HCT116 (cell line): Measurements from ENCODE around the gene PRICKLE1. TPM values are rescaled to one million over a fixed set of nuclear protein-coding genes. Genes with fewer than 3 reads are reported as not detected.

ENCODE experiments used
- ATAC-seq: fragments of 200-7000 bp; cut with Tn5 transposase; 2 replicates; pipeline ENCODE4 v1.9.1; 2020; ENCODE audit warnings: mild to moderate bottlenecking, moderate library complexity
- BruUV-seq: library from RNA; stranded (reverse); fragments of 400-500 nt; replicated peaks from 2 replicates; lab custom pipeline; 2021; lab: Mats Ljungman, UMichigan
- CTCF ChIA-PET: fragments of 300-600 bp; sonication (Branson Sonifier 250); formaldehyde crosslinking; loops from one replicate; lab custom pipeline; 2021; ENCODE audit warnings: antibody characterized with exemption; lab: Charles Lee
- POLR2A ChIA-PET: fragments of 300-600, 350-600 bp; sonication (Branson Sonifier 250); formaldehyde crosslinking; loops from one replicate; lab custom pipeline; 2021; ENCODE audit warnings: antibody characterized with exemption; lab: Charles Lee
- RAD21 ChIA-PET, 2 experiments: fragments of 300-600 bp; sonication (Branson Sonifier 250); formaldehyde crosslinking; loops; one replicate each; lab custom pipeline; 2023; ENCODE audit warnings: low total read pairs in 2 of 2; ENCODE audit not compliant: uncharacterized antibody in 2 of 2, unreplicated experiment in 2 of 2, low non-redundant PET in 1 of 2; lab: Charles Lee
- DNase-seq: peaks from one replicate; pipeline ENCODE4 v3.0.0-alpha.2; 2010; ENCODE audit warnings: low read depth, low spot score
- H2AFZ ChIP-seq: fragments of 200-600 bp; shearing (Covaris generic), sonication (generic); 2 replicates; pipeline ENCODE4 v1.6.1; 2017; ENCODE audit warnings: low read depth, mixed run types, mixed read lengths, antibody characterized with exemption, low read length; ENCODE audit not compliant: poor library complexity, severe bottlenecking
- H3K27ac ChIP-seq: 2 replicates; pipeline ENCODE4 v1.5.1; 2012; ENCODE audit warnings: low read depth, low read length
- H3K27me3 ChIP-seq: fragments of 200-600 bp; sonication (generic); 2 replicates; pipeline ENCODE4 v1.6.1; 2016; ENCODE audit warnings: mixed run types, low read length, mixed read lengths; ENCODE audit not compliant: insufficient read depth
- H3K36me3 ChIP-seq, 2 experiments: fragments of 200-500 bp in 1 of 2; fragments of 200-600 bp in 1 of 2; sonication (Bioruptor generic) in 1 of 2; sonication (generic) in 1 of 2; 2 replicates each; pipeline versions ENCODE4 v1.5.1 to v1.6.1; 2014 to 2016; ENCODE audit warnings: low read length in 2 of 2, inconsistent platforms in 1 of 2, mixed read lengths in 1 of 2, mixed run types in 1 of 2; ENCODE audit not compliant: insufficient read depth in 2 of 2, control insufficient read depth in 1 of 2
- H3K4me1 ChIP-seq, 2 experiments: fragments of 200-600 bp in 1 of 2; sonication (generic) in 1 of 2; 2 replicates each; pipeline versions ENCODE4 v1.5.1 to v1.6.1; 2012 to 2017; ENCODE audit warnings: low read length in 2 of 2, inconsistent platforms in 1 of 2, mild to moderate bottlenecking in 1 of 2, mixed read lengths in 1 of 2, mixed run types in 1 of 2, moderate library complexity in 1 of 2; ENCODE audit not compliant: insufficient read depth in 2 of 2, control insufficient read depth in 1 of 2
- H3K4me2 ChIP-seq: fragments of 200-600 bp; sonication (generic); 2 replicates; pipeline ENCODE4 v1.6.1; 2017; ENCODE audit warnings: mixed run types, low read length, mixed read lengths
- H3K4me3 ChIP-seq, 2 experiments: fragments of 200-600 bp in 1 of 2; sonication (generic) in 1 of 2; replicated peaks in 1 of 2; 2 replicates each; pipeline ENCODE4 v1.5.1; 2011 to 2016; ENCODE audit warnings: low read length in 2 of 2, control low read depth in 1 of 2, low read depth in 1 of 2, mild to moderate bottlenecking in 1 of 2, mixed read lengths in 1 of 2, mixed run types in 1 of 2
- H3K79me2 ChIP-seq: fragments of 200-600 bp; sonication (generic); 2 replicates; pipeline ENCODE4 v1.6.1; 2017; ENCODE audit warnings: mild to moderate bottlenecking, mixed run types, low read length, moderate library complexity, mixed read lengths; ENCODE audit not compliant: insufficient read depth
- H3K9ac ChIP-seq: fragments of 200-600 bp; sonication (generic); 2 replicates; pipeline ENCODE4 v1.6.1; 2016; ENCODE audit warnings: low read length, mixed read lengths
- H3K9me2 ChIP-seq: fragments of 200-600 bp; sonication (generic), shearing (Covaris generic); 2 replicates; pipeline ENCODE4 v1.6.1; 2017; ENCODE audit warnings: mixed run types, mild to moderate bottlenecking, moderate library complexity; ENCODE audit not compliant: insufficient read depth
- H3K9me3 ChIP-seq, 2 experiments: fragments of 200-500 bp in 1 of 2; fragments of 200-600 bp in 1 of 2; sonication (Bioruptor generic) in 1 of 2; sonication (generic) in 1 of 2; 2 replicates each; pipeline ENCODE4 v1.6.1; 2014 to 2017; ENCODE audit warnings: low read length in 2 of 2, mixed read lengths in 2 of 2, inconsistent platforms in 1 of 2, low read depth in 1 of 2, mild to moderate bottlenecking in 1 of 2, mixed run types in 1 of 2, moderate library complexity in 1 of 2; ENCODE audit not compliant: control insufficient read depth in 1 of 2, insufficient read depth in 1 of 2
- H4K20me1 ChIP-seq: fragments of 200-600 bp; sonication (generic), shearing (Covaris generic); 2 replicates; pipeline ENCODE4 v1.6.1; 2017; ENCODE audit warnings: mixed run types, mild to moderate bottlenecking, moderate library complexity; ENCODE audit not compliant: insufficient read depth
- CTCF ChIP-seq, 3 experiments: fragments of 200-600 bp in 1 of 3; sonication (generic) in 1 of 3; IDR thresholded peaks in 2 of 3; conservative IDR thresholded peaks in 1 of 3; 2 replicates each; pipeline ENCODE4 v1.5.1; 2012 to 2017; ENCODE audit warnings: low read depth in 2 of 3, low read length in 2 of 3, antibody characterized with exemption in 1 of 3, borderline replicate concordance in 1 of 3, control low read depth in 1 of 3, mild to moderate bottlenecking in 1 of 3, mixed read lengths in 1 of 3, mixed run types in 1 of 3, moderate library complexity in 1 of 3; ENCODE audit not compliant: insufficient read depth in 1 of 3
- EGR1 ChIP-seq: IDR thresholded peaks from 2 replicates; pipeline ENCODE4 v1.6.1; 2012; ENCODE audit warnings: low read depth
- EZH2phosphoT487 ChIP-seq: fragments of 200-600 bp; IDR thresholded peaks from 2 replicates; pipeline ENCODE4 v1.6.1; 2018; ENCODE audit warnings: antibody characterized with exemption, borderline replicate concordance
- JUND ChIP-seq: IDR thresholded peaks from 2 replicates; pipeline ENCODE4 v1.6.1; 2012
- MAX ChIP-seq: IDR thresholded peaks from 2 replicates; pipeline ENCODE4 v1.6.1; 2012
- POLR2A ChIP-seq: IDR thresholded peaks from 2 replicates; pipeline ENCODE4 v1.7.0; 2011; ENCODE audit warnings: borderline replicate concordance; ENCODE audit not compliant: insufficient read depth, insufficient read length; ENCODE audit errors: extremely low read depth
- POLR2AphosphoS5 ChIP-seq: IDR thresholded peaks from 2 replicates; pipeline ENCODE4 v1.6.1; 2011; ENCODE audit warnings: mild to moderate bottlenecking, low read depth, low read length, moderate library complexity
- RAD21 ChIP-seq: IDR thresholded peaks from 2 replicates; pipeline ENCODE4 v1.6.1; 2012; ENCODE audit warnings: low read depth, mild to moderate bottlenecking
- SIN3A ChIP-seq: IDR thresholded peaks from 2 replicates; pipeline ENCODE4 v1.6.1; 2012; ENCODE audit warnings: low read depth
- TCF7L2 ChIP-seq: IDR thresholded peaks from 2 replicates; pipeline ENCODE4 v1.7.0; 2011; ENCODE audit warnings: borderline replicate concordance, inconsistent platforms; ENCODE audit not compliant: insufficient read depth, insufficient read length; ENCODE audit errors: extremely low read depth
- YY1 ChIP-seq: IDR thresholded peaks from 2 replicates; pipeline ENCODE4 v1.6.1; 2011; ENCODE audit warnings: low read length, low read depth, moderate library complexity, mild to moderate bottlenecking; ENCODE audit not compliant: insufficient replicate concordance; ENCODE audit errors: extremely low read depth
- ZBTB33 ChIP-seq: IDR thresholded peaks from 2 replicates; pipeline ENCODE4 v1.6.1; 2011; ENCODE audit warnings: mild to moderate bottlenecking, low read length, moderate library complexity; ENCODE audit not compliant: insufficient replicate concordance; ENCODE audit errors: extremely low read depth
- ZFX ChIP-seq: fragments of 450-650 bp; IDR thresholded peaks from 2 replicates; pipeline ENCODE4 v1.6.1; 2017
- intact Hi-C: fragments of 100-400 bp; cut with micrococcal nuclease; formaldehyde crosslinking; loops from 2 replicates; pipeline ENCODE4 v1.10.0; 2022
- total RNA-seq: library from RNA; stranded (reverse); gene quantifications from one replicate; pipeline ENCODE4 v1.2.1, GENCODE V29; 2021; ENCODE audit not compliant: unreplicated experiment

Gene PRICKLE1
- total RNA-seq, 1 experiment from 2014 or later: 1.3 TPM

- no peak for TF ChIP-seq CTCF (IDR thresholded peaks at IDR 0.05 in 2 of 3, conservative IDR thresholded peaks at IDR 0.05 in 1 of 3; ENCODE audit: borderline replicate concordance in 1 of 3, insufficient read depth in 1 of 3, low read depth in 2 of 3, low read length in 2 of 3)
These were observed 4.2 kb downstream of the PRICKLE1 start (continued) for GRCh38 chr12:42585154-42585840.

GRCh38 chr12:42584651-42585111, 4.9 kb downstream of the PRICKLE1 start:
- H3K4me2 ChIP-seq: no peak overlapping the region
- H3K9me2 ChIP-seq: no peaks in the 10 kb centered on the region
- no peak overlapping the region for H3K27ac ChIP-seq
- ChIA-PET POLR2A (no interaction called here), CTCF (interaction anchor here (2.0 kb wide), 1 partner anchor 697 kb away, joined by 9 read pairs; no protein-coding TSS in a partner anchor)
- H3K4me3 ChIP-seq: no peak overlapping the region
- H3K27me3 ChIP-seq: no peaks in the 10 kb centered on the region; the same call in 1 of the 2 replicates
- DNase-seq: no peak
- H3K9me3 ChIP-seq: no peaks in the 10 kb centered on the region
- no peak overlapping the region for H3K9ac ChIP-seq
- no peaks in the 10 kb centered on the region for H3K79me2 ChIP-seq
- no peak overlapping the region for H2AFZ ChIP-seq
- TF ChIP-seq CTCF (IDR thresholded peaks at IDR 0.05 in 2 of 3, conservative IDR thresholded peaks at IDR 0.05 in 1 of 3; ENCODE audit: borderline replicate concordance in 1 of 3, insufficient read depth in 1 of 3, low read depth in 2 of 3, low read length in 2 of 3): no peak
- no peak for TF ChIP-seq MAX
- no peak for TF ChIP-seq YY1
- no peak for TF ChIP-seq ZBTB33
- TF ChIP-seq RAD21: no peak
- TF ChIP-seq POLR2AphosphoS5: no peak
- TF ChIP-seq EGR1: no peak
- TF ChIP-seq POLR2A: no peak
- no peak for TF ChIP-seq TCF7L2
- no peak for TF ChIP-seq JUND
- TF ChIP-seq EZH2phosphoT487: no peak
- no peak for TF ChIP-seq SIN3A
- TF ChIP-seq ZFX: no peak
- TF ChIP-seq, all 23 proteins: peak for 0
- intact Hi-C loops: loop anchor here (5.0 kb wide), 1 partner anchor 753 kb away; no protein-coding TSS in a partner anchor
- BruUV-seq: no TSS peak
- no peaks in the 10 kb centered on the region for H3K36me3 ChIP-seq
- RAD21 ChIA-PET: no interaction called here
- no peak for ATAC-seq
- H3K4me1 ChIP-seq: peaks cover 0 to 11% of the 10 kb centered on the region in 2 experiments; a peak in 1 of 4 replicates
- H4K20me1 ChIP-seq: no peaks in the 10 kb centered on the region
